Muscle of arm (tissue), 12 donors: ENCODE measurements around the gene B4GALNT3. TPM values are rescaled to one million over a fixed set of nuclear protein-coding genes. Genes with fewer than 3 reads are reported as not detected.

Experiments
- DNase-seq: peaks from one replicate; pipeline ENCODE4 v3.0.0-alpha.2; 2013
- polyA plus RNA-seq, 12 donors: library from polyadenylated mRNA; unstranded; fragments of 120-200 nt; gene quantifications; one replicate each; pipeline ENCODE4 v1.2.1, GENCODE V29; 2013; ENCODE audit not compliant: insufficient read length in 12 of 12

Gene B4GALNT3
- polyA plus RNA-seq, 12 donors: 7.2 to 16.6 (median 11.5) TPM; not detected in 1

DNA sequence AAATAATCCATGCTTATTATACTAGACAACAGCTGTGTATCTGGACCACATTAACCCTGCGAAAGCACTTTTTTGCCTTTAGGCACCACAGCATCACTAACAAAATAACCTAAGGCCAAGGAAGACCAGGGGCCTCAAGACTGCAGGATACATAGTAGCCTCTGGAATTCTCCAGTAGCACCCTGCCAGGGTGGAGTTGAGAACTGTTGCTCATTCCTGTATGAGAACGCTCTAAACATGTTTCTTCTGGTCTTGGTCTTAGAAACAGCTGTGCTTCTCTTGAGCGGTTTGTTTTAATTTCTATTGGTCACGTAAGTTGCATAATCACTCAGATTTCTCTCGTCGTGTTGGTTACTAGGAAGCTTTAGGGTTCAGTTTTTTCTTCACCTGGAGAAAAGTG, 7.9 kb downstream of the B4GALNT3 start:
- no peak for DNase-seq

DNA sequence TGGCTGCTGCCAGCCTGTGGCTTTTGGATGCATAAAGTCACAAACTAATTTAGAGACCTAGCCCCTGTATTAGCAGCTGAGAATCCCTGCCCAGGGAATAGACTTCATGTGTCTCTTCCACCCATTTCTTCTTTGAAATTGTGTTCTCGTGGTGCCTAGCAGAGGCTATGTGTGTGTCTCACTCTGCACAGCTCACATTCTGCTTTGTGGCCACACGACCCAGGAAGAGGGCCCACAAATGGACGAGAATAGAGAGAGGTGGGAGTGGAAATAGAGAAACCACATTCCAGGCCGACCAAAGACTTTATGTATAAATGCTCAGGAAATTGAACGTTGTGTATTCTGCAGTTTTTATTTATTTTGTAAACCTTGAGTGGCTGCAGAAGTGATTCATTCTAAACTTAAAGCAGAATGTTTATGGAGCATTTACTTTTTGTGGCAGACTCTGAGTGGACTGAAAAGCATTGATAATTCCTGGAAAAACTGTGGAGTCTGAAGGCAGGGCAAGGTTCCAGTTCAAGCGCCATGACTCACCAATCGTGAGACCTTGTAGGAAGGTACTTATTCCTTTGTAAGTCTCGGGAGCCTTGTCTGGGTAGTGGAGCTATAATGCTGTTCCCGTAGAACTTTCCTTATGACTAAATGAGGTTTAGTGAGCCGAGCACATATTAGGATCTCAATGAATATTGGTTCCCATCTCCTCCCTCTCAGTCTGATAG, 9.1 kb downstream of the B4GALNT3 start:
- DNase-seq: no peak

DNA sequence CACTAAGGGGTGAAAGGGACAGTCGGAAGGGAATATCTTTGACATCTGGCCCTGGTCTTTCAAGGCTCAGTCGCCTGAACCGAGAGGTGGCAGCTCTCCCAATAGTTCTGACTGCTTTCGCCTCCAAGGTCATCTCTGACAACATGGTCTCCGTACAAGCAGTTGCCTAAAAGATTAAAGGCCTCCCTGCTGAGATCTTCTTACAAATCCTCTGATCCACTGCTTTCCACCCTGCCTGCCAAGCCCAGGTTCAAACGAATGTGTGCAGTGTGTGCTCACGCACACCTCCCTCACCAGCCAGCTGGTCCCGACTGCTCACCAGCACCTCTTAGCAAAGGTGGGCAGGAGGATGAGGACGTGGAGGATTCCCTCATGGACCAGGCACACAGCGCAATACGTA, 10.4 kb downstream of the B4GALNT3 start:
- DNase-seq: no peak

DNA sequence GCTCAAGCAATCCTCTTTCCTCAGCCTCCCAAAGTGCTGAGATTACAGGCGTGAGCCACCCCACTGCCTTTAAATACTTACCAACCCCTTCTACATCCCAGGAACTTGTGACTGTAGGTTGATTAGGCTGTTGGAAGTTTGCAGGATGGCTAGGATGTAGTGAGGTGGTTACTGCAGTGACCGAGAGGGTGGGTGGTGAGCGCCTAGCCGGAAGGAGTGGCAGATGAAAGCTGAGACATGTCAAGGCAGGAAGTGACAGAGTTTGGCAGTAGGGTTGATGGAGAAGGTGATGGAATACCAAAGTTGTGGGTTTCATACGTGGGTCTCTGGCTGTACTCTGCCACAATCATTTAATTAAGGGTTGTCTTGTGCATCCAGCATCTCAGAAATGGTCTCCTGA, 13.5 kb downstream of the B4GALNT3 start:
- DNase-seq: no peak

DNA sequence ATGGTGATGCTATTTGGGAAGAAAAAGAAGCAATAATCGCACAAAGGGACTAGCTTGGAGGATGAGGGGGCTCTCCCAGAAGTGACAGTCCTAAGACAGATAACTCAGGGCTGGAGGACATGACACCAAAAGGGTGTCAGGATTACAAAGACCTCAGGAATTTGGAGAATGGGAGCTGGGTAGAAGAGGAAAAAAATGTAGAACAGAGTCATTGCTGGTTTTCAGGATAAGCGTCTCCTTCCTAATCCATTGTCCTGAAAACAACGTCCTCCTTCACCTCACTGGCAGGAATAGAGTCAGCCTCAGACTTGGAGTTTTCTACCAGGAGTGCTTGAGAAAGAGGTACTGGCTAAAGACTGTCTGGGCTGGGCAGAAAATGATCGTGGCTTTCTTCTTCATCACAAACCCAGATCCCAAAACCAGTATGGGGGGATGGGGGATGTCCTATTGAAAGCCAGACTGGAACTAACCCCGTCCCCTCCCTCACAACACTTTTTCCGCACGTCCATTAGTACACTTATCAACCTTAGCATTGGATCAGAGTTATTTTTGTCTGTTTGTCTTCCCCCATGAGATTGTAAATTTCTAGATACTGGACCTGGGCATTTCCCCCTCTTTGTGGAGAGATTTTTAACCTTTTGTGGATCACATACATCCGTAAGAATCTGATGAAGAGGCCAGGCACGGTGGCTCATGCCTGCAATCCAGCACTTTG, 14.3 kb downstream of the B4GALNT3 start:
- no peak for DNase-seq

DNA sequence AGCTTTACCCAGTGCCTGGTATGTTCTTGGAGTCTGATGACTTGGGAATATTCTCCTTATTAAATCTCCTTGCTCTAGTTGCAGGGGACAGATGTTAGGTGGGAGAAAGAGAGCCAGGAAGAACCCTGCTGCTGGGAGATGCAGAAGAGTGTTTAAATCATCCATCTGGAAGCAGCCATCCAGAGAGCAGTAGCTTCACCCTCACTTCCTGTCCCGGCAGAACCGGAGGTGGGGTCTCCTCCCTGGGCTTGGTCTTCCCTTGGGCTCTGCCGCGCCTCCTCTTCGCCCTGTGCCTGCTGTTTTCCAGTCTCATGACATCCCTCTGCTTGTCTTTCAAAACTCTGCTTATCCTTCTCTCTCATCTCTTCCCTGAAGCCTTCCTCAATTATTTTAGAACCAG, 15.5 kb downstream of the B4GALNT3 start:
- no peak for DNase-seq

DNA sequence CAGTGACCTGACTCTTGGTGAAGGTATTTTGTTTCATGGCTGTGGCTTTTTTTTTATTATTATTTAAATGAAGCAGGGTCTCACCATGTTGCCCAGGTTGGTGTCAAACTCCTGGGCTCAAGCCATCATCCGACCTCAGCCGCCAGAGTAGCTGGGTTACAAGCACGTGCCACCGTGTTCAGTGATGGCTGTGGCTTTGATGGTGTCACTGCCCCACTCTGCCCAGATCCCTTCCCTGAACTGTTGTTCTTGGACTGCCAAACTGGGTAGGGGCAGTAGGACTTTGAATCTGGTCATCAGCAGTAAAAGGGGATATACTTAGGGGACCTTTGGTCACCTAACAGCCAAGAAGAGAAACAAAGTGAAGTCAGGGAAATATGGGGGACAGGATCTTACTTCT, 19.4 kb downstream of the B4GALNT3 start:
- DNase-seq: no peak

DNA sequence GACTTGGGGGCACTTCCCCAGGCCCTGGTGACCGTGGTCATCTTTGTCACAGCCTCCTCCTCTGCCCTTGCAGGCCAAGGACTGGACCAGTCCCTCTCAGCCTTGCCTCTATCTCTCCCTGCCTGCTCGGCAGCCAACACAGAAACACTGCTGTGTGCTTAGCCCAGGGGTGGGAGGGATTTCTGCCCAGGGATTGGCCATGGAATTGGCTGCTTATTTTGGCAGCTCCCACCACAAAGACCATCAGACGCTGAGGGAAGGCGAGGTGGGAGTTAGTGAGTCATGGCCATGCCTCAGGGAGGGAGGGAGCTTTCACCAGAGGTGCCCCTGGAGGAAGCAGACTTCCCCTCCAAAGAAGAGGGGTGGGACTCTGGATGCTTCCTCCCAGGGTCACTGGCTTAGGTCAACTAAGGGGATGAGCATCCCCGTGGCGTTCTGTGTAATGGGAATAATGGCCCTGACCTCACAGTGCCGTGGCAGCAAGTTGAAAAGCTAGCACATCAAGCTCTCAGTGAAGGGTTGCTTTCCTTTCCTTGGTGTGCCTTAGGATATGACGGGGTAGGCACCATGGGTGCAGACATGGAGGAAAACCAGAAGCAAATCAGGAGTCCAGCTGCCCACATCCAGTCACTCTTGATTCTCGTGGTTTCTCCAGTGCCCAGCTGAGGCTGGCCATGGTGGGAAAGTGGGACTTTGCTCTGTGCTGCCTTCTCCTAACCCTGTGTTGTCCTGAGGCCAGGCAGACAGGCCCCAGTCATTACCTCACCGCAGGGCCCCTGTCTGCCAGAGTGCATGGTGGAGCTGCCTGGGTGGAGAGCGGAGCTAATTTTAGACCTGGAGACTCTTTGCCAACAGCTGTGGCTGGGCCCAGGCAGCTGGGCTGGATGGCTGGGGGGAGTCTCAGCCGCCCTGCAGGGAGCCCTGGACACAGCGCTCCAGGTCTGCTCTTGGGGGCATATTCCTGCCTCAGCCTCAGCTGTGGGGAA, 21.4 kb downstream of the B4GALNT3 start:
- peak; percentile 52 for DNase-seq

DNA sequence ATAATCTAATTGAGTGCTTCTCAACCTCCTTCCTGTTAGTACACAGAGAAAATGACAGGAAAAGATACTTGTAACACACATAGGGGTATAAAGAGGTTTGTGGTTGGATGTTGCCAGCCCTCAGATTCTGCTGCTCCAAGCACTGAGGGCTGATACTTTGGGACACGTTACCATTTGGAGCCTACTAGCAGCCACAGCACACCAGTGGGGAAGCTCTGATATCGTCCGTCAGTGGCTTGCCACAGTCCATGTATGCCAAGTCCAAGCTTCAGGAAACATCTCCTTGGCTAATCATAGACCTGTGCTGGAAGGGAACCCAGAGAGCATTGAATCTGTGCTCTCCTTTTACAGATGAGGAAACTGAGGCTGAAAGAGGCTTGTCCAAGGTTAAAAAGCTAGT, 22.3 kb downstream of the B4GALNT3 start:
- no peak for DNase-seq

DNA sequence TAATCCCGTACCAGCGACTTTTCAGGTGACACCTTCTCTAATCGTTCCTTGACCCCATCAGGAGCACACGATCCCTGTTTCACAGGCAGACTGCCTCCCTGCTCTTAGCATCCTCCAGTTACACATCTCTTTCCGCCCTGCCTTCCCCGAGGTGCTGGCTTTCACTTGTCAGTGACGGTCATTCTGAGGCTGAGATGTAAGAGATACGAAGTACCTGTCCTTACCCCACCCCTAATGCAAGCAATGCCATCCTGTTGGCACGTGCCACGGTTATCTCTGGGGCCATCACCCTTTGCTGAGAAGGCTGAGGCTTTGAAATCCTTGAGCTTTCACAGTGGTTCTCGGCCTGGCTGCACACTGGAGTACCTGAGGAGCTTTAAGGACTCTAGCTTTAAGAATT, 24.4 kb downstream of the B4GALNT3 start:
- no peak for DNase-seq

DNA sequence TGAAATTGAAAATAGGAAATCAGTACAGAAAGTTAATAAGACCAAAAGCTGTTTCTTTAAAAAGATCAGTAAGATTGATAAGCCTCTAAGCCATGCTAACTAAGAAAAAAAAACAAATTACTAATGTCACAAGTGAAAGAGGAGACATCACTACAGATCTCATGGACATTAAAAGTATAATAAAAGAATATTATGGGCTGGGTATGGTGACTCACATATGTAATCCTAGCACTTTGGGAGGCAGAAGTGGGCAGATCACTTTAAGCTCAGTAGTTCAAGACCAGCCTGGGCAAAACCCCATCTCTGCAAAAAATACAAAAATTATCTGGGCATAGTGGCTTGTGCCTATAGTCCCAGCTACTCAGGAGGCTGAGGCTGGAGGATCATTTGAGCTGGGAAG, 30.5 kb downstream of the B4GALNT3 start:
- no peak for DNase-seq

DNA sequence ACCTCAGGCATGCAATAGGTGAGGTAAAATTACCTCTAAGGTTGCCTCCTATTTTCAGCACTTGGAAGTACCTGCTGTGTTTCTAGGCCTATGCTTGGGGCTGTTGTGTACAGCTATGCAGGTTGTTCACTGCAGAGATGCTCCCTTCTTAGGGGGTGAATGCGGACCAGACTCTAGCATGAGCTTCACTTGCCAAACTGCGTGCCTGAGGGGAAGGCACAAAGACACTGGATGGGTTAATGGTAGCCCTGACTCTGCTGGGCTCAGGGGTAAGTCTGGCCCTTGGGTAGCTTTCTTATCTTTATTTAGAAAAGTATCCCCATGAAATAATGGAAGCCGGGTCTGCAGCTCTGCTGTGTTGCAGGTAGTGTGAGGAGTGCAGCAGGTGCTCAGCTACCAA, 35.7 kb downstream of the B4GALNT3 start:
- DNase-seq: no peak

DNA sequence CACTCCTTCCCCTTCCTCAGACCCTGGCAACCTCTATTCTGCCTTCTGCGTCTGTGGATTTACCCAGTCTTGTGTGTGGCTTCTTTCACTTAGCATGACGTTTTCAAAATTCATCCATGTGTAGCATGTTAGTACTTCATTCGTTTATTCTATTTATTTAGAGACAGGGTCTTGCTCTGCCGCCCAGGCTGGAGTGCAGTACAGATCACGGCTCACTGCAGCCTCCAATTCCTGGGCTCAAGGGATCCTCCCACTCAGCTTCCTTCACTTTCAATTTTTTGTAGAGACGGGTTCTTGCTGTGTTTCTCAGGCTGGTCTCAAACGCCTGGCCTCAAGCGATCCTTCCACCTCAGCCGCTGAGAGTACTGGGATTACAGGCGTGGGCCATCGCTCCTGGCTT, 37.0 kb downstream of the B4GALNT3 start:
- DNase-seq: no peak

DNA sequence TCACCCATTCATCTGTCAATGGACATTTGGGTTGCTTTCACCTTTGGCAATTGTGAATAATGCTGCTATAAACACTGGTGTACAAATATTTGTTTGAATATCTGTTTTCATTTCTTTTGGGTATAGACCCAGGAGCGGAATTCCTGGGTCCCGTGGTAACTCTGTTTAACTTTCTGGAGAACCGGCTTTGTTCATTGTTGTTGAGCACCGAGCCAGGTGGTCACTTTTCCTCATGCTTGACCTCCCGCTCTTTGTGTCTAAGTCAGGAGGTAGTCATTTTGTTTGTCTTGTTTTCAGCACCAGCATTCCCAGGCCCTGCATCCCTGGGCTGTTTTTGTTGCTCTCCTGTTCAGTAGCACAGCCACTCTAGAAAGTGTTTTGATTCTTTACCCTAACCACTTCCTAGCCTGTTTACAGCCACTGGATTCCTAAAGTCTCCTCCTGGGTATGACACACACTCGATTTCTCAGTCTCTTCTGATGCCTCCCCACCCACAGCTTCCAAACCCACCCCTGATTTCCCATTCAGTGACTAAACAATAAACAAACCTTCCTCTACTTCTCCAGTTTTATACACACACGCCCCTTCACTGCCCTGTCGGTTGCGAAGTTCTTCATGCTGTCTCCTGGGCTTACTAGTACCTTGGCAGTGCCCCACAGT, 37.9 kb downstream of the B4GALNT3 start:
- DNase-seq: no peak

DNA sequence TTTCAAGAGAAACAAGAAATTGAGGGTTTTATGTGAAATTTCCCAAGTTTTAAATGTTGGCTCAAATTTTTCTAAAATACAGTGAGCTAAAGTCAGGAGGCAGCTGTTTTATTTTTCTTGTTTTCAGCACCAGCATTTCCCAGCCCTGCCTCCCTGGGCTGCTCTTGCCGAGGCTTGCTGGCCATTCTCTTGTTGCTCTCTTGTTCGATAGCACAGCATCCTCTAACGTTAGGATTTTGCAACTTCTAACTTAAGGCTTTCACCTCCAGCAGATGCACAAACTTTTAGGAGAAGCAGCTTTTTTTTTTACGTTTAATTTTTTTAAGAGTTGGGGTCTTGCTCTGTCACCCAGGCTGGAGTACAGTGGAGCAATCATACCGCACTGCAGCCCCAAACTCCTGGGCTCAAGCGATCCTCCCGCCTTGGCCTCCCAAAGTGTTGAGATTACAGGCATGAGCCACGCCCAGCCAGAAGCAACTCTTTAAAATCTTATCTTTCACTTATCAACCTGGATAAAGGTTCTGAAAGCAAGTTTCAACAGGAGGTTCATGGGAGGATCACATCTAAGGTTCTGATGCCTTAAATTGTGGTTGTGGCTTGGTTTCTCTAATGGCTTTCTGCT, 40.2 kb downstream of the B4GALNT3 start:
- DNase-seq: no peak

DNA sequence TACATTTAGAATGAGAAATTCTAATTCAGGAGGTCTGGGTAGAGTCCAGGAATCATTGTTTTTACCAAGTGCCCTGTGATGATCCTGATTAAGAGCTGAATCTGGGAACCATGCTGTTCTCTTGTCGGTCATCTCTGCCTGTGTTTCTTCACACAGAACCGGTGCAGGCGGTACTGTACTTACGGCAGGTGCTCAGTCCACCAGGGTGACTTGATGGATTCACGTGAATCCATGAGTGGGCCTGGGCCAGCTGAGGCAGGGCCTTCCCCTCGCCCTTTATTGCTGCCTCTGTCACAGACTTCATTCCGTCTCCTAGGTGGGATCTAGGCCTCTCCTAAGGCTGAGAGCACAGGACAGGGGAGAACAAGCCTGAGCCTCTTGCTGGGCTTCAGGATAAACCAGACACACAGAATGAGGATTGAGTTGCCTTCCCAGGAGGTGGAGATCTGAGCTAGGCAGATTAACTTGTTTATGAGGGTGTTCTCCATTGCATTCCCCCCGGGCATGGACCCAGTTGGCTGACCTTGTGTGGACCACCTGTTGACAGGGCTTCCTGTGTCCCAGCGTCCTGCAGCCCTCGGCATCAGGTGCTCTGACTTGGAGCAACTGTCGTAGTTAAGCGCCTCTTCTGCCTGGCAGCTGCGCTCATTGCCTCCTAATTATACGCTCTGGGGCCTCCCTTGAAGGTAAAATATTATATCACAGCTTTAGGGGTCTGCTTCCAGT, 42.1 kb downstream of the B4GALNT3 start:
- DNase-seq: peak; percentile 16

DNA sequence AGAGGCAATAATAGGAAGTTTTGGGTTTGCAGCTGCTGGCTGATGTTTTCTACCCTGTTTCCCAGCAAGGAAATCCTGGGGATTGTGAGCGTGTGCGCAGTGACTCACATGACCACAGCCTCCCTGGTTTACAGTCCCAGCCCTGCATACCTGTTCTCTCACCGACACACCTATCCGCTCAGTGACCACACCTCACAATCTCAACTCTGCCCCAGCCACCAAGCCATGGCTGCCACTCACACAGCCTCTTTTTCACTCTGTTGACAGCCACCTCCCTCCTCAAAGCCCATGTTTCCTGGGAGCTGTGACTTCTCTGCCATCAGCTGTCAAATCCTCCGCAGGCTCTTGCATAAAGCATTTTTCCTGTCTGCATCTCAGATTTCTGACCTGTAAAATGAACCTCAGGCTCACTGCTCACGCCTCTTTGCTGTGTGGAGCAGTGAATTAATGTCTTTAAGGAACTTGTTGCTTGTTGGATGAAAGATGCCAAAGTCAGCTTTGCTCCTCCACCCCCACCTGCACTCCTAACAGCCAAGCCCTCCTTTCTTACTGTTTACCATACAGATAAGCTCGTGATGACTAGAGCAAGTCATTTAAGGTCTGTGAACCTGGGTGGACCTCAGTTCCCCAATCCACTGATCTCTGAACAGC, 43.5 kb downstream of the B4GALNT3 start:
- no peak for DNase-seq

DNA sequence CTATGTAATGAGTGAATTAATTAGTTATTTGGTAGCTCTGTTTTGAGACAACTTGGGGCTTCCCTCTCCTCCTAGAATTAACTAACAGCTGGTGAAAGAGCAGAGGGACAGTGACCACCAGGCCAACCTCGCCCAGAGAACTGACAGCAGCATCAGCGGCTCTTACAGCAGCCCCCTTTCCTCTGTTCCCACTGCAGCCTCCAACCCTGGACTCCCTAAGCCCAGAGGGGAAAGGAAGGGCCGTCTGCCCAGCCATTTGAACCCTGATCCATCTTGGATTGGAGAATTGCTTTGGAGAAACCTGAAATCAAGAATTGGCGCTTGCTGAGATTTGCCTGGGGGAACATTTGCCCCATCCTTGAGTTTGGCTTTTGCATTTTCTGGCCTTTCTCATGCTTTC, 45.5 kb downstream of the B4GALNT3 start:
- DNase-seq: no peak

DNA sequence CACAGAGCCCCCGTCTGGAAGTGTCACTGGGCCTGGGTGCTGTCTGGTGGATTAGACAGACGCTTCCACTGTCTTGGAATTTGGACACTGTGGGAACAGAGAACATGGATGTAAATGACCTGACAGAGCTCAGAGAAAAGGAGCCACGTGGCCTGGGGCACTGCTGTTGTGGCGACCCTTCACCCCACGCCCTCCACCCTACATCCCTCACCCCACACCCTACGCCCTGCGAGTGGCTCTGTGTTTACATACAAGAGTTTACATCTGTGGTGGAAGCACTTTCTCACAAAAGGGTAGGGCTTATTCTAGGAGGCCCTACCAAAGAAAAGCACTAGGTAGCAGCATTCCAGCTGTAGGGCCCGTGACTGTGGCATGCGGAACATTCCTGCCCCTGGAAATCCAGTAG, 47.7 kb downstream of the B4GALNT3 start:
- DNase-seq: no peak

DNA sequence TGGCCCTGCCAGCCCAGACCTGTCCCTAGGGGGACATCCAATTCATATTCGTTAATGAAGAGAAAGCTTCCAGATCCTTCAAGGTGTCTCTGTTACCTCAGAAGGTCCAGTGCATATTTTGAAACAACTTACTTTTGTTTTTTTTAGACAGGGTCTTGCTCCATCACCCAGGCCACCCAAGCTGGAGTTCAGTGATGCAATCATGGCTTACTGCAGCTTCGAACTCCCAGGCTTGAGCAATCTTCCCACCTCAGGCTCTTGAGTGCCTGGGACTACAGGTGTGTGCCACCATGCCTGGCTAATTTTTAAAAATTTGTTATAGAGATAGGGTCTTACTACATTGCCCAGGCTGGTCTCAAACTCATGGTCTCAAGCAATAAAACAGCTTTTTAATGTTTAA, 48.4 kb downstream of the B4GALNT3 start:
- no peak for DNase-seq
